ENCODE data around the gene SPDYE18. TPM values are rescaled to one million over a fixed set of nuclear protein-coding genes. Genes with fewer than 3 reads are reported as not detected.

Gene SPDYE18
- total RNA-seq, 1 donor from 2014 or later = not detected

Other genes with a start within 250 kb of the SPDYE18 start
- gene SPDYE17, start 30.2 kb downstream of the SPDYE18 start, total RNA-seq = not detected
- gene CCDC146, start 60.1 kb upstream of the SPDYE18 start, total RNA-seq = 9.2 TPM
- 77.9 TPM for gene FGL2, start 137.3 kb upstream of the SPDYE18 start, total RNA-seq

Data from ascending aorta (tissue), 1 donor.